A549 (cell line): ENCODE data around the gene HMGN3.

Experiments
- CEBPB ChIP-seq, 2 experiments: fragments of >200 bp in 1 of 2; sonication (Bioruptor Twin) in 1 of 2; formaldehyde crosslinking in 1 of 2; IDR thresholded peaks; 2 replicates each; pipeline ENCODE4 v1.6.1; 2012 to 2016
- CHD2 ChIP-seq: fragments of 150-350 bp; IDR thresholded peaks from 2 replicates; pipeline ENCODE4 v1.6.1; 2014; ENCODE audit warnings: low read length; ENCODE audit not compliant: partially characterized antibody
- CHD4 ChIP-seq: fragments of 200-600 bp; sonication (generic); IDR thresholded peaks from 2 replicates; pipeline ENCODE4 v1.6.1; 2016; ENCODE audit warnings: antibody characterized with exemption, mild to moderate bottlenecking, borderline replicate concordance
- EP300 ChIP-seq, 2 experiments: fragments of >200 bp; sonication (Bioruptor Twin); formaldehyde crosslinking; IDR thresholded peaks; 2 replicates in 1 of 2; 3 replicates in 1 of 2; pipeline ENCODE4 v1.6.1; 2016 to 2017
- FOSL2 ChIP-seq, 2 experiments: fragments of 450-650 bp in 1 of 2; fragments of >200 bp in 1 of 2; sonication (Bioruptor Twin) in 1 of 2; formaldehyde crosslinking; IDR thresholded peaks; 2 replicates each; pipeline versions ENCODE4 v1.5.0 to v1.6.1; 2016 to 2020; ENCODE audit warnings: mild to moderate bottlenecking in 1 of 2, moderate library complexity in 1 of 2
- HEYL ChIP-seq: fragments of 250-450 bp; sonication (Bioruptor Pico); IDR thresholded peaks from 2 replicates; pipeline ENCODE4 v1.8.0; 2021; ENCODE audit warnings: mild to moderate bottlenecking, moderate library complexity
- PHF8 ChIP-seq: fragments of 200-600 bp; sonication (generic); IDR thresholded peaks from 2 replicates; pipeline ENCODE4 v1.6.1; 2016; ENCODE audit warnings: low read depth, mild to moderate bottlenecking, antibody characterized with exemption, moderate library complexity, borderline replicate concordance
- POLR2A ChIP-seq: IDR thresholded peaks from 2 replicates; pipeline ENCODE4 v1.6.1; 2012; ENCODE audit warnings: mild to moderate bottlenecking, low read length
- RCOR1 ChIP-seq: fragments of 150-350 bp; IDR thresholded peaks from 2 replicates; pipeline ENCODE4 v1.6.1; 2014; ENCODE audit warnings: antibody characterized with exemption, low read length, low read depth
- REST ChIP-seq: fragments of 200-600 bp; sonication (generic); IDR thresholded peaks from 2 replicates; pipeline ENCODE4 v1.6.1; 2016; ENCODE audit warnings: antibody characterized with exemption, mild to moderate bottlenecking, moderate library complexity
- SMC3 ChIP-seq: fragments of >200 bp; sonication (Bioruptor Twin); formaldehyde crosslinking; IDR thresholded peaks from 3 replicates; pipeline ENCODE4 v1.6.1; 2018; ENCODE audit warnings: inconsistent platforms
- TF ChIP-seq, protein P1 (sequence below): fragments of >200 bp; sonication (Bioruptor Twin); formaldehyde crosslinking; IDR thresholded peaks from 3 replicates; pipeline ENCODE4 v1.5.1; 2016

GRCh38 chr6:79260772-79261171 is 26.3 kb upstream of the HMGN3 start:
- TF ChIP-seq SMC3 (no peak), POLR2A (no peak), PHF8 (no peak), CEBPB (IDR thresholded peaks at IDR 0.05) (no peak), EP300 (IDR thresholded peaks at IDR 0.05) (no peak), CHD4 (no peak), CHD2 (no peak), HEYL (no peak), FOSL2 (IDR thresholded peaks at IDR 0.05) (no peak), FOSL2 (CRISPR knock-in tag; IDR thresholded peaks at IDR 0.05) (no peak), REST (no peak), RCOR1 (no peak)
- TF ChIP-seq, protein P1, sequence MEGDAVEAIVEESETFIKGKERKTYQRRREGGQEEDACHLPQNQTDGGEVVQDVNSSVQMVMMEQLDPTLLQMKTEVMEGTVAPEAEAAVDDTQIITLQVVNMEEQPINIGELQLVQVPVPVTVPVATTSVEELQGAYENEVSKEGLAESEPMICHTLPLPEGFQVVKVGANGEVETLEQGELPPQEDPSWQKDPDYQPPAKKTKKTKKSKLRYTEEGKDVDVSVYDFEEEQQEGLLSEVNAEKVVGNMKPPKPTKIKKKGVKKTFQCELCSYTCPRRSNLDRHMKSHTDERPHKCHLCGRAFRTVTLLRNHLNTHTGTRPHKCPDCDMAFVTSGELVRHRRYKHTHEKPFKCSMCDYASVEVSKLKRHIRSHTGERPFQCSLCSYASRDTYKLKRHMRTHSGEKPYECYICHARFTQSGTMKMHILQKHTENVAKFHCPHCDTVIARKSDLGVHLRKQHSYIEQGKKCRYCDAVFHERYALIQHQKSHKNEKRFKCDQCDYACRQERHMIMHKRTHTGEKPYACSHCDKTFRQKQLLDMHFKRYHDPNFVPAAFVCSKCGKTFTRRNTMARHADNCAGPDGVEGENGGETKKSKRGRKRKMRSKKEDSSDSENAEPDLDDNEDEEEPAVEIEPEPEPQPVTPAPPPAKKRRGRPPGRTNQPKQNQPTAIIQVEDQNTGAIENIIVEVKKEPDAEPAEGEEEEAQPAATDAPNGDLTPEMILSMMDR = no peak
